GM21515 (cell line): ENCODE measurements around the gene OPN4.

Source experiments
- ATAC-seq: cut with Tn5 transposase; IDR thresholded peaks from one replicate; pipeline ENCODE4 v1.9.1; 2021; ENCODE audit not compliant: unreplicated experiment

Gene OPN4

GRCh38 chr10:86662186-86663045 lies 8.1 kb downstream of the OPN4 start:
- no peak for ATAC-seq

DNA sequence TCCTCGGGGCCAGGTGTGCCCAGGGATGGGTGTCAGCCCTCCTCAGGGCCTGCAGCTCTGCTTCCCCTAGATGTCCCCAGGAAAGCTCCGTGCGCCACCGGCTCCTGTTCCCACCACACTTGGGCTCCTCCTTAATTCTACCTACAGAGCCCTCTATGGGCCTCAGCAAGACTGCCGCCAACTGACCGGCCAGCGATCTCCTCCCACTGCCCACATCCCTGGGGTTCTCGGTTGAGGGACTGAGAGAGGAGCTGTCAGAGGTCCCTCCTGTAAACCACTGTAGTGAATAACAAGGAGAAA lies 8.6 kb downstream of the OPN4 start:
- no peak for ATAC-seq

- ATAC-seq = no peak
These were observed 9.4 kb downstream of the OPN4 start for GRCh38 chr10:86663576-86664339.

DNA sequence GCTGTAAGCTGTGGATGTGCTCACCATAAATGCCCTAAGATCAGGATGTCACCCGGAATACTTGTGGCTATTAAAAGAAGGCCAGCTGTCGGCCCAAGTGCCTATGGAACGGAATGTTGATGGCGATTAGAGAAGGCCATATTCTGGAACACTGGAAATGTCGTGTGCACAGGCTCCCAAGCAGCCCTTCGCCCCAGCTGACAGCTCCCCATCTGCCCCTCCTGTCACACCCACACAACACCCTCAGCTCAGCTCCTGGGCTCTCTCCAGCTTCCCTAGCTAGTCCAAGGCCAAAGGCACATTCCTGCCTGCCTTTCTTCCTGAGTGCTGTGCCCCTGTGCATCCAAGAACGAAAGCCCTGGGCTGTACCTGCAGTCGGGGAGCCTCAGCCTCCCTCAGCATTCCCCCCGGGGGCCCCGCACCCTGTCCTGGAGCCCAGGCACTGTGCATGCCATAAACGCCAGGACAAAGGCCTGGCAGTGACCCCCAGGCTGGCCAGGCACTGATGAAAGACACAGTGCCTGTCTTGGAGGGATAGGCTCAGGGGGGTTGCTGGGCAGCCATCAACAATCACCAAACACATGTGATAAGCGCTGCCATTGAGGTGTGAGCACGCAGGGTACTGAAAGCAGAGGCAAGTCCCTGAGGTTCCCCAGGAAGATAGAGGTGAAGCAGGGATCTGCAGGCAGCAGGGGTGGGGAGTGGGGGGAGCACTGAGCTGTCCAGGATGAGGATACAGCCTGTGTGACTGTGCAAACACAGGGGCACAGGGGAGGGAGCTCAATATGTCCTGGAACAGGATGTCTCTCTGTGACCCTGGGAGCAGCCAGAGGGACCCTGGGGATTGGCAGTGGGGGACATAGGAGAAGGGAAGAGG lies 10.2 kb downstream of the OPN4 start:
- ATAC-seq = no peak

- no peak for ATAC-seq
These were observed 10.9 kb downstream of the OPN4 start for GRCh38 chr10:86665218-86665607.

GRCh38 chr10:86665868-86666267 lies 11.5 kb downstream of the OPN4 start:
- ATAC-seq = no peak

GRCh38 chr10:86666538-86666937 lies 12.2 kb downstream of the OPN4 start:
- no peak for ATAC-seq

DNA sequence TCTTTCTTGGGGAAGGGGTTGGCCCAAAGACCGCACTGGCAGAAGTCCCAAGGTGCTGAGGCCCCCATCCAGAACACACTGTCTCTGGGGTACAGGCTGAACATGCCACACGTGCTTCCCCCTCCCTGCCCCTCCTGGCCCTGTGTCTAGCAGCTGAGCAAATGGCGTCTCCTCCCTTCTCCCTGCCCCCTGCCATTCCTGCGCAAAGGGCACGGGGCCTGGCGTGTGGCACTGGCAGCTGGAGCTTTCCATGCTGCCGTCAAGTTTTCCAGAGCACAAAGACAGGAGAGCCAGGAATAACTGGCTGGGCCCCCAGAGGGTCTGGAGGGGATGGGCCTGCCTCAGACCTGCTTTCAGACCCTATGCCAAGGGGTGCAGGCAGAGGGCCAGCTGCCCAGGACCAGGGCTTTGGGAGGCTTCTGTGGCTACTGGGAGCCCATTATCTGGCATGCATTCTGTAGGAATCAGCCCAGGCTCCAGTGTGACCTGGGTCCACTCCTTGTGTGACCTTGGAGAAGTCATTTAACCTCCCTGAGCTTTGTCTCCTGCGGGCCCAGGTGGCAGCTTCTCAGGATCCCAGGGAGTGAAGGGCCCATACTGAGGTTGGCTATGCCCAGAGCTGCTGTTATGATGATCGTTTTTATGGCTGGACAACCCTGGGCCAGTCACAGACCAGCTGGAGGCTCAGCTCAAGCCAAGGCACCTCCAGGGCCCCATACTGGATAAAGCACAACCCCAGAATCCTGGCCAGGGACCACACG lies 13.3 kb downstream of the OPN4 start:
- ATAC-seq = no peak

DNA sequence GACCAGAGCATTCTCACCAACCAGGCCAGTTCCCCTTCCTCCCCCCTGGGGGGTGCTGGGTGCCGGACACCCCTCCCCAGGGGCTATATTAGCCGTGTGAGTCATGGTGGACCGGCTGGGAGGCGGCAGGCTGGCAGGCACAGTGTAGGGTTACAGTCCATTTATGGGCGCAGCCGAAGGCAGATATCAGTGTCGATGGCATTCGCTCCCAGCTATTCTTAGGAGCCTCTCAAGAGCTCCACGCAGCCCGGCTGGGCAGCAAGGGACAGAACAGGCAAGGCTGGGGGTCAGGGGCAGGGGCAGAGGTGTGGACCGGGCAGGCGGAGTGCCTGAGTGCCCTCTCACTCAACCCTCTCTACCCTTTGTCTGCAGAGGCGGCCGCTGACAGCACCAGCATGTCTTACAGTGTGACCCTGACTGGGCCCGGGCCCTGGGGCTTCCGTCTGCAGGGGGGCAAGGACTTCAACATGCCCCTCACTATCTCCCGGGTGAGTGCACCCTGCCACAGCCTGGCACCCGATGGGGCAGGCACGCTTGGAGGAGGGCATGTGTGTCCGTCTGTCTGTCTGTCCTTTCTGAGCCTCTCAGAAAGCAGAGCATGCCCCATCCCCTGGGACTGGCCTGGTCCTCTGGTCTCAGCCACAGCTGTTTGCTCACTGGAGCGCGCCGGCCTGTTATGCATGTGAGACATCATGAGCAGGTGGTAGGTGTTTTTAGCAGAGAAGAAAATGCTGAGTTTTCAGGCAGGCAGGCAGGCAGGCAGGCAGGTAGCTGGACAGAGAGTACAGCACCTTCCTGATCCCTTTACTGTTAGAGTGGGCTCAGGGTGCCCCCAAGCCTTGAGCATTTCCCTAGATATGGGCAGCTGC lies 14.2 kb downstream of the OPN4 start, which contains the start of gene LDB3:
Gene LDB3, plus strand, starts transcription at position 215 of the 869 bp plus-strand sequence. Its CDS starts 181 bp downstream, at position 396.
- no peak for ATAC-seq

- no peak for ATAC-seq
These were observed 16.0 kb downstream of the OPN4 start for GRCh38 chr10:86670290-86670811.

- ATAC-seq = no peak
These were observed 16.5 kb downstream of the OPN4 start for GRCh38 chr10:86670876-86671275.

GRCh38 chr10:86671419-86671818 lies 17.1 kb downstream of the OPN4 start:
- ATAC-seq = no peak

GRCh38 chr10:86671985-86672710 lies 17.8 kb downstream of the OPN4 start:
- ATAC-seq = no peak

DNA sequence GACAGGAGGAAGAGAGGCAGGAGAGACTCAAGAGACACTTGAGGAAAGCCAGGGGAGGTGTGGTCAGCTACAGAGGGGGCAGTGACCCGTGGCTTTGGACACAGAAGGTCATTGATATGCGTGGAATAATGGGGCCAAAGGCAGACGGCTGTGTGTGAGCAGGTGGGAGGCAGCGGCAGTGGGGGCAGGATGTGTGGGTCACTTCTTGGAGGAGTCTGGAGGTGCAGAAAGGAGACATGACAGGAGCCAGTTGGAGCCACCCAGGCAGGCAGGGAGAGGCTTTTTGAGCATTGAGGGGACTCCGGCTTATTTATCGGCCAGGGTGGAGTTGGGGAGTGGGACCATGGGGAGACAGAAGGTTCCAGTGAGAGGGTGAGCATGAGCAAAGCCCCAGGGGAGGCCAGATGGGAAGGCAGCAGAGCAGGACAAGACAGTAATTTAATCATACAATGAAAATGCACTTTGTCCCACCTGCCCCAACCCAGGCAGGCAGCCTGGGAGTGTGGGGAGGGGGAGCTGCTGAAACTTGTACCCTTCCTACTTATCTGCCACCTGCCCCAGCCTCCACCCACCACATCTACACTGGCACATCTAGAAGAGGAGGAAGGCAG lies 19.0 kb downstream of the OPN4 start:
- ATAC-seq = no peak

GRCh38 chr10:86673827-86674581 lies 19.7 kb downstream of the OPN4 start:
- ATAC-seq = no peak

DNA sequence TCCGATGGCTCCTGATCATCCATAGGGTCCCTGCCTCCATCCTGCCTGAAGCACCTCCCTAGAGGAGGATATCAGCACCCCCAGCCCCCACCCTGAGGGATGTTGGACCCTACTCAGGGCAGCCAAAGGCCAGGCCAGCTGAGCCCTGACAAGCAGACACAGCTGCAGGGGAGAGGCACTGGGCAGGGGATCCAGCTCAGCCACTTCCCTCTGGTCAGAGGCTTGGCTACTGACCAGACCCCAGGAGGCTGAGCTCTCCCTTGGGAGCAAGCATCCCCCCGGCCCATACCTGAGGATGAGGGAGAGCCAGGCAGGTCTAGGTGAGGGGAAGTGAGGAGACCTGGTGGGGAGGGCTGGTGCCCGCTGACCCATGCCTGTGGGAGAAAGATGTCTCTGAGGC lies 20.6 kb downstream of the OPN4 start:
- ATAC-seq = no peak

DNA sequence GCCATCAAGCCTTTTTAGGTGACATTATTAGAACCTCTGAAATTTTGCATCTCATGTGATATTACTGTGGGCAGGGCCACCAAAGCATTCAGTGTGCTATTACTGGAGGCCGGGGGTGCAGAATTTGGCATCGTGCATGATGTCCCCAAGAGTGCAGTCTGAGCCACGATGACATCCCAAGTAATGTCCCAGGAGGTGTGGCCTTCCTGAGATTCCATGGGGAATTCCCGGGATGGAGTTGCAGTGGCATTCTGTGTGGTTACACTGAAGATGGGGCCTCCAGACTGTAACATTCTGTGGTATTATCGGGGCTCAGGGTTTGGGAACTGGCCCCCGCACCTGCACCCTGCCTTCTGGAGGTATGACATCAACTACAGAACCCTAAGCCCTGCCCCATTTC lies 23.0 kb downstream of the OPN4 start:
- no peak for ATAC-seq
